ENCODE data around the gene CD9. TPM values are rescaled to one million over a fixed set of nuclear protein-coding genes. Genes with fewer than 3 reads are reported as not detected.
A peak's percentile ranks its signal among the peaks of the same experiment; 100 is the strongest.

CD9 gene
- polyA plus RNA-seq, 2 donors = 467 to 898 TPM

DNA sequence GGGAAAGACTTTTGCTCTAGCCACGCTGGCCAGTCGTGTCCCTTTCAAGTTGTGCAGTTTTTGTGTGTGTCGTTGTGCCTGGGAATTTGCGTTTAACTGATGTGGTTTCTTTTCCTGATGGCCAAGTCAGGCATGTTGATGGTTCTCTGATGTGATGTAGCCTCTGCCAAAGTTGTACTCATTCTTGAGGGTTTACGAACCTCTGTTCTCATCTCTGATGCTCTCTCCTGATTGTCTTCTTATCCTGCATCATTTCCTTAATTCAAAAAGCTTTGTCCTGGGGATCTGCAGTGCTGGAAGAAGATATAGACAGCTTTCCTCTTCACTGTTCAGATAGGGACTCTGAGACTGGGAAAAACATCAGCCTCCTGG lies 25.4 kb downstream of the CD9 start:
- Histone ChIP-seq H3K36me3 (ENCODE audit: control insufficient read depth in 2 of 2, insufficient read depth in 2 of 2, low read length in 1 of 2) (peaks cover 0 to 10% of the 10 kb centered on the region in 2 donors), H3K27ac (ENCODE audit: low read depth in 2 of 2, low read length in 1 of 2) (peak overlapping the region; percentile 99)
- WGBS, 2 donors = 31 to 51% methylated on average over 5 of the region's 5 CpGs

DNA sequence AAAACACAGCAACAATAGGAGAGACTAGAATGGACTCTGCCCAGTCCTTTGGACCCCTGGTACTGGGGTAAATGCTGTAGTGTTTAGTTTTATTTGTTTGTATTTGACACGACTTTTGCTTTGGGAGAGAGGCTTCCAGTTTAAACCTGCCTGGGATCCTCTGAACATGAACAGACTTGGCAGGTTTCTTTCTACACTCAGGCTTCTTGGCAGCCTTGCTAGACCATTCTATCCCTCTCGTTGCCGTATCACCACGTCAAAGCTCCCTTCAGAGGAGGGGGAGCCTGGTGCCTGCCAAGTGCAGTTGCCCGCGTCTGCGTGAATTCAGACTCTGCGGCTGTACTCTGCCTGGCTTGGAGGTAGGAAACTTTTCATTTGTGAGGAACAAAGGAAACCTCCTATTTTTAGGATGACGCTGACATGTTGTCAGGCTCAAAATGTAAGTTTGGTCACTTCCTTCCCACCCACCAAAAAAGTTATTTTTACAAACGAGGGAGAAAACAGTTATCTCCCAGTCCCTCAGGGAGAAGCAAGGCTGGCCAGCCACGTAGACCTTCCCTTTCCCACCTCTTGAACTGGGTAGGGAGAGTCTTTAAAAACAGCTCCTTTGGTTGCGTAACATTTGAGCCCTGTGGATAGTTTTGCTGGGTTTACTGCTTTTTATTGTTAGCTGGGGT lies 25.9 kb downstream of the CD9 start:
- Histone ChIP-seq H3K27ac (ENCODE audit: low read depth in 2 of 2, low read length in 1 of 2) (peak overlapping the region; percentile 99), H3K36me3 (ENCODE audit: control insufficient read depth in 2 of 2, insufficient read depth in 2 of 2, low read length in 1 of 2) (peaks cover 0 to 13% of the 10 kb centered on the region in 2 donors), H3K27me3 (ENCODE audit: control insufficient read depth in 1 of 2, insufficient read depth in 2 of 2, low read length in 2 of 2) (no peaks in the 10 kb centered on the region), H3K9me3 (ENCODE audit: control insufficient read depth in 2 of 2, insufficient read depth in 1 of 2, low read depth in 1 of 2, low read length in 1 of 2) (no peaks in the 10 kb centered on the region), H3K4me1 (ENCODE audit: control insufficient read depth in 2 of 2, insufficient read depth in 2 of 2, low read length in 1 of 2) (peaks cover 25 to 51% of the 10 kb centered on the region in 2 donors), H3K4me3 (ENCODE audit: low read depth in 1 of 2, low read length in 2 of 2) (no peak overlapping the region)
- WGBS, 2 donors = 13 to 23% methylated on average over 12 of the region's 12 CpGs

More for the DNA sequence above, 25.4 kb downstream of the CD9 start:
- Histone ChIP-seq H3K4me1 (ENCODE audit: control insufficient read depth in 2 of 2, insufficient read depth in 2 of 2, low read length in 1 of 2) (peaks cover 25 to 48% of the 10 kb centered on the region in 2 donors), H3K9me3 (ENCODE audit: control insufficient read depth in 2 of 2, insufficient read depth in 1 of 2, low read depth in 1 of 2, low read length in 1 of 2) (no peaks in the 10 kb centered on the region), H3K27me3 (ENCODE audit: control insufficient read depth in 1 of 2, insufficient read depth in 2 of 2, low read length in 2 of 2) (no peaks in the 10 kb centered on the region), H3K4me3 (ENCODE audit: low read depth in 1 of 2, low read length in 2 of 2) (no peak overlapping the region)

DNA sequence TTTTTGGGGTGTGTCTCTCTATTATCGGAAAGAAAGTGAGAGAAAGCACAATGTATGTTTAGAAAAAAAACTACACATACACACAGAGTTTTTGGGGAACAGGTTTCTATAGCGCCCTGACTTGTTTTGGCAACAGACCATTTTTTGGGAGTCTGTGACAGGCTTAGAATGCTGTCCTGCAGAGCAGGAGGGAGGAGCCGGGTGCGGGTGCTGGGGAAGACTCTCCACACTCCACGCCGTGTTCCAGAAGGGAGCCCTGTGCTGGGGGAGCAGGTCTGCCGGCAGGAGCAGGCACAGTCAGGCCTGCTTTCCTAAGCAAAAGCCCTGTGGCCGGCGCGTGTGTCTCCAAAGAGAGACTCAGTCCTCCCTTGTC lies 26.5 kb downstream of the CD9 start:
- H3K4me3 ChIP-seq (ENCODE audit: low read depth in 1 of 2, low read length in 2 of 2) = no peak overlapping the region
- no peaks in the 10 kb centered on the region for H3K9me3 ChIP-seq (ENCODE audit: control insufficient read depth in 2 of 2, insufficient read depth in 1 of 2, low read depth in 1 of 2, low read length in 1 of 2)
- 25 to 43% methylated on average over 10 of the region's 10 CpGs for WGBS, 2 donors
- H3K4me1 ChIP-seq (ENCODE audit: control insufficient read depth in 2 of 2, insufficient read depth in 2 of 2, low read length in 1 of 2) = peaks cover 29 to 53% of the 10 kb centered on the region in 2 donors
- H3K27ac ChIP-seq (ENCODE audit: low read depth in 2 of 2, low read length in 1 of 2) = peak overlapping the region; percentile 99
- no peaks in the 10 kb centered on the region for H3K27me3 ChIP-seq (ENCODE audit: control insufficient read depth in 1 of 2, insufficient read depth in 2 of 2, low read length in 2 of 2)
- H3K36me3 ChIP-seq (ENCODE audit: control insufficient read depth in 2 of 2, insufficient read depth in 2 of 2, low read length in 1 of 2) = peaks cover 0 to 13% of the 10 kb centered on the region in 2 donors

DNA sequence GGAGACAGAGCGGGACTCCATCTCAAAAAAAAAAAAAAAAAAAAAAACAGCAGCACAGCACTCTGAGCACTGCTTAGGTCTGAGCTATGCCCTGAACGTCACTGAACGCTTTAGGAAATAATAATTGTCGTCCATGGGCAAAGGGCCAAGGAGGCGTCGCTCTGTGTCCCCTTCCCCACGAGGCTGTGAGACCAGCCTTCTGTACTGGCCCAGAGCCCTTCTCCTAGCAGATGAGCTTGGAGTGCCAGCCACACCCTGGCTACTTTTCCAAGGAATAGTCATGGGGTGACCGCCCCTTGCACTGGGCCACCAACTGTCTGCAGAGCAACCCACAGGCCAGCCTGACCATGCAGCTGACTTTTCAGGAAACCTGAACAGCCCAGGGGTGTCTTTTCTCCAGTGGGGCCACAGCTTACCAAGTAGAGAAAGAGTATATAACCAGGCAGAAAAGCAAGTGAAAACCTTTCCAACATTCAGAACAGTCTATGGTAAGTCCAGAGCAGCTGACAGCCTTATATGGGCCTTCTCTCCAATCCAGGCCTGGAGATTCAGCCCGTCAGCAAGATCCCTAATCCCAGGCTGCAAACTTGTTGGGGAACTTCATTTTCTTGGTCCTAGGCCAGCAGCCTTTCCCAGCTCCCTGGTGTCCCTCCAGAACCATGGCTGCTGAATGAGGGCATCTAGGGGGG lies 28.5 kb downstream of the CD9 start:
- WGBS, 2 donors = 28 to 47% methylated on average over 9 of the region's 9 CpGs
- H3K4me1 ChIP-seq (ENCODE audit: control insufficient read depth in 2 of 2, insufficient read depth in 2 of 2, low read length in 1 of 2) = peaks cover 30 to 65% of the 10 kb centered on the region in 2 donors
- no peak overlapping the region for H3K4me3 ChIP-seq (ENCODE audit: low read depth in 1 of 2, low read length in 2 of 2)
- no peaks in the 10 kb centered on the region for H3K27me3 ChIP-seq (ENCODE audit: control insufficient read depth in 1 of 2, insufficient read depth in 2 of 2, low read length in 2 of 2)
- peaks cover 3 to 27% of the 10 kb centered on the region in 2 donors for H3K36me3 ChIP-seq (ENCODE audit: control insufficient read depth in 2 of 2, insufficient read depth in 2 of 2, low read length in 1 of 2)
- H3K9me3 ChIP-seq (ENCODE audit: control insufficient read depth in 2 of 2, insufficient read depth in 1 of 2, low read depth in 1 of 2, low read length in 1 of 2) = no peaks in the 10 kb centered on the region
- peak overlapping the region; percentile 99 for H3K27ac ChIP-seq (ENCODE audit: low read depth in 2 of 2, low read length in 1 of 2)

DNA sequence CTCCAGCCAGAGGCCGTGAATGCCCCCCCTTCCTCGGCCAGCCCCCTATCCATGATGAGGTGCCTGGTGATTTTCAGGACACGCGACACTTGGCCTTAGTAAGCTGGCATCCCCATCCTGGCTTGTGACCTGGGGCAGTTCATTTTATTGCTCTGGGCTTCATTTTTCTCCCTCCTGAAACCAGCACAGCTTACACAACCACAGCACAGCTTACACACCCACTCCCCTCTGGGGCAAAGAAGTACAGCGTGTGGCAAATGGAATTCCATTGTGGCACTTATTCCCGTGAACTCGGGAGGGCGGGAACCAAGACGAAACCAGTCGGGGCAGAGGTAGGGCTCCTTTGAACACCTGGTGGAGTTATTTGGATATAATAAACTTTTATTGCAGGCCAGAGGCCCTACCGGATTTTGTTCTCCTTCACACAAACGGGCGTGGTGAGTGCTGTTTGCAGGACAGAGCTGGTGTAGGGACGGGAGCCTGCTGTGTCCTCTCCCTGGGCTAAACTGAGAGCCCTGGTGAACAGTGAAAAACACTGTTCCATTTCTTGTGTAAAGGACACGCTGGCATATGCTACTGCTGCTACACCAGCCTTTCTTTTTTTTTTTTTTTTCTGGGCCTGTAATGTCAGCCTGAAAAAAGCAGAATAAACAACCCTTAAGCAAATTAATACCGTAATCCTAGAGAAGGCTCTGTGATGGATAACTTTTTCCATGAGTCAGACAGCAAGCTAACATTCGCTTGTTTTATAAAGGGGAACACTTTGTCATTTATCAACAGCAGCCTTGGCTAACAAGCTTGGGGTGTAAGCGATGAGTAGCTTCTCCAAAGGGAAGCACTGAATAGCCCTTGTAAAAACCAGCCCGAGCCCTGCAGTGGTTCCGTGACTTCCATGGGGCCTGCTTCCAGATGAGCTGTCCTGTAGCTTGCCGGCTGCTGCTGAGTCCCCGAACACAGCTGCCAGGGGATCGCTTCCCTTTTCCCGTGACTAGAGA lies 29.3 kb downstream of the CD9 start:
- H3K4me3 ChIP-seq (ENCODE audit: low read depth in 1 of 2, low read length in 2 of 2) = no peak overlapping the region
- peaks cover 3 to 29% of the 10 kb centered on the region in 2 donors for H3K36me3 ChIP-seq (ENCODE audit: control insufficient read depth in 2 of 2, insufficient read depth in 2 of 2, low read length in 1 of 2)
- 20 to 30% methylated on average over 24 of the region's 24 CpGs for WGBS, 2 donors
- peak overlapping the region; percentile 99 for H3K27ac ChIP-seq (ENCODE audit: low read depth in 2 of 2, low read length in 1 of 2)
- H3K4me1 ChIP-seq (ENCODE audit: control insufficient read depth in 2 of 2, insufficient read depth in 2 of 2, low read length in 1 of 2) = peaks cover 24 to 57% of the 10 kb centered on the region in 2 donors
- no peaks in the 10 kb centered on the region for H3K9me3 ChIP-seq (ENCODE audit: control insufficient read depth in 2 of 2, insufficient read depth in 1 of 2, low read depth in 1 of 2, low read length in 1 of 2)
- H3K27me3 ChIP-seq (ENCODE audit: control insufficient read depth in 1 of 2, insufficient read depth in 2 of 2, low read length in 2 of 2) = no peaks in the 10 kb centered on the region

DNA sequence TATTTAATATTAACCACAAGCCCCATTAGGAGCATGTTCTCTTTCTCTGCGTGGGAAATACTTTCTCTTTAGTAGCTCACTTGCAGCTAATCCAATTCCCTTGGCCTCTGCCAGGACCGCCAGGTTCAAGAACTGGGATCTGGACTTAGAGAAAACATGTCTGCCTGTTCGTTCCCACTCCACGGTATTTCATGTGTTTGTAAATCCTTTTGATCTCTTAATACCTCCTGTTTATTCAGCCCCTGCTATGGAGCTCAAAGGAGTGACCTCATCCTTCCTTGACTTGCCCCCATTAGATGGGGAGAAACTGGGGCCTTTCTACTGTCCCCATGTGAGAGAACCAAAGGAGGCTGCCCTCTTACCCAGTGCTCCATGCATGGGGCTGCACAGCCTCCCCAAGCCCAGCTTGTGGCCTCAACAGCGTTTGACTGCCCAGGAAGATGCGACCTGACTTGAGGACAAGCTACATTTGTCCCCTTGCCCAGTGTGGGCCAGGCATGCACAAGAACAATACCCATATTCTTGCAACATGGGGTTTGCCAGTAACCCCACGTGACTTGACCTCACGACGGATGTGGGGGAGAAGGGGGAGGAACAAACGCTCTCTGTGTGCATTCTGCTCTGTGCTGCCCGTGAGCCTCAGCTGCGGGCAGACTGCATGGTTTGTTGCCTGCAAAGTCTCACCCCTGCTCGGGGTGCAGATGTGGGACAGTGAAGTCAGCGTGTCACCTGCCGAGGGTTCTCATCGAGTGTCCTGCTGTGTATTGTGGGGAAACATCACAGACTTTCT lies 30.3 kb downstream of the CD9 start:
- peaks cover 3 to 29% of the 10 kb centered on the region in 2 donors for H3K36me3 ChIP-seq (ENCODE audit: control insufficient read depth in 2 of 2, insufficient read depth in 2 of 2, low read length in 1 of 2)
- H3K4me3 ChIP-seq (ENCODE audit: low read depth in 1 of 2, low read length in 2 of 2) = no peak overlapping the region
- 23 to 37% methylated on average over 16 of the region's 16 CpGs for WGBS, 2 donors

DNA sequence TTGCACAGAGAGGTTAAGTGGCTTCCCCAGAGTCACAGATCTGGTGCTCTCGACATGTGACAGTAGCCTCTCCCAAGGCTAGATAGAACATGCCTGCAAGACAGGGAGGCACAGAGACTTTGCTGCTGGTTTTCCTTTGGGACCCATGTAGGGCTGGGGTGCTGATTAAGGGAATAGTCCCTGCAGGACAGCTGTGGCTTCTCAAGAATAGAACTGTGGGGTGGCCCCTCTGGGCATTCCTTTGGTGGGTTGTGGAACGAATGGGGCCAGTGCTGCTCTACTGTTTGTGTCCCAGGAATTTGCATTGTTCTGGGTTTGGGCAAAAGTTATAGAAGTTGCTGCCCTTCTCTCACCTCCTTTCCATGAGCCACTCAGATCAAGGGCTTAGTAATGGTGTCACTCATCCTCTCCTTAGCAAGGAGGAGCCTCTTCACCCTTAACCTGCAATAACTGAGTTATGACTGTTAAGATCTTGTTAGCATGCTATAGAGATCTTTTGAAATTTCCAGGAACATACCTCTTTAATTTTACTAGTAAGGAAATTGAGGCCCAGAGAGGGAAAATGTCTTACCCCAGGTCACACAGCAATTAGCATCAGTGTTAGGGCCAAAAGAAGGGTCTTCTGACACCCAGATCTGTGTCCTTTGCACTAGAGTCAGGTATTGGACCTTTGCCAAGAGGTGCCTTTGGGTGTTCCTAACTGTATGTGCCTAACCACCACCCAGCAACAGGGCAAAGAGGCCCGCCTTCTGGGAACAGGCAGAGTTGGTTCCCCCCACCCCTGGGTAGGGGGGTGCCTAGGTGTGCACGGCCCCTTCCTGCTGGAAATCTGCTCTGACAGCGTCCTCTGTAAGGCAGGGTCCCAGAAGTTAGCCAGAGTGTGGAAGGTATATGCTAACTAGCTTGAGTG lies 31.4 kb downstream of the CD9 start:
- peak overlapping the region; percentile 99 for H3K27ac ChIP-seq (ENCODE audit: low read depth in 2 of 2, low read length in 1 of 2)
- H3K4me3 ChIP-seq (ENCODE audit: low read depth in 1 of 2, low read length in 2 of 2) = no peak overlapping the region
- 43 to 44% methylated on average over 5 of the region's 5 CpGs for WGBS, 2 donors
- no peaks in the 10 kb centered on the region for H3K9me3 ChIP-seq (ENCODE audit: control insufficient read depth in 2 of 2, insufficient read depth in 1 of 2, low read depth in 1 of 2, low read length in 1 of 2)
- H3K27me3 ChIP-seq (ENCODE audit: control insufficient read depth in 1 of 2, insufficient read depth in 2 of 2, low read length in 2 of 2) = no peaks in the 10 kb centered on the region
- H3K36me3 ChIP-seq (ENCODE audit: control insufficient read depth in 2 of 2, insufficient read depth in 2 of 2, low read length in 1 of 2) = peaks cover 6 to 39% of the 10 kb centered on the region in 2 donors
- H3K4me1 ChIP-seq (ENCODE audit: control insufficient read depth in 2 of 2, insufficient read depth in 2 of 2, low read length in 1 of 2) = peaks cover 19 to 53% of the 10 kb centered on the region in 2 donors

More for the DNA sequence above, 30.3 kb downstream of the CD9 start:
- peak overlapping the region; percentile 99 for H3K27ac ChIP-seq (ENCODE audit: low read depth in 2 of 2, low read length in 1 of 2)
- H3K4me1 ChIP-seq (ENCODE audit: control insufficient read depth in 2 of 2, insufficient read depth in 2 of 2, low read length in 1 of 2) = peaks cover 19 to 54% of the 10 kb centered on the region in 2 donors
- no peaks in the 10 kb centered on the region for H3K9me3 ChIP-seq (ENCODE audit: control insufficient read depth in 2 of 2, insufficient read depth in 1 of 2, low read depth in 1 of 2, low read length in 1 of 2)
- H3K27me3 ChIP-seq (ENCODE audit: control insufficient read depth in 1 of 2, insufficient read depth in 2 of 2, low read length in 2 of 2) = no peaks in the 10 kb centered on the region

DNA sequence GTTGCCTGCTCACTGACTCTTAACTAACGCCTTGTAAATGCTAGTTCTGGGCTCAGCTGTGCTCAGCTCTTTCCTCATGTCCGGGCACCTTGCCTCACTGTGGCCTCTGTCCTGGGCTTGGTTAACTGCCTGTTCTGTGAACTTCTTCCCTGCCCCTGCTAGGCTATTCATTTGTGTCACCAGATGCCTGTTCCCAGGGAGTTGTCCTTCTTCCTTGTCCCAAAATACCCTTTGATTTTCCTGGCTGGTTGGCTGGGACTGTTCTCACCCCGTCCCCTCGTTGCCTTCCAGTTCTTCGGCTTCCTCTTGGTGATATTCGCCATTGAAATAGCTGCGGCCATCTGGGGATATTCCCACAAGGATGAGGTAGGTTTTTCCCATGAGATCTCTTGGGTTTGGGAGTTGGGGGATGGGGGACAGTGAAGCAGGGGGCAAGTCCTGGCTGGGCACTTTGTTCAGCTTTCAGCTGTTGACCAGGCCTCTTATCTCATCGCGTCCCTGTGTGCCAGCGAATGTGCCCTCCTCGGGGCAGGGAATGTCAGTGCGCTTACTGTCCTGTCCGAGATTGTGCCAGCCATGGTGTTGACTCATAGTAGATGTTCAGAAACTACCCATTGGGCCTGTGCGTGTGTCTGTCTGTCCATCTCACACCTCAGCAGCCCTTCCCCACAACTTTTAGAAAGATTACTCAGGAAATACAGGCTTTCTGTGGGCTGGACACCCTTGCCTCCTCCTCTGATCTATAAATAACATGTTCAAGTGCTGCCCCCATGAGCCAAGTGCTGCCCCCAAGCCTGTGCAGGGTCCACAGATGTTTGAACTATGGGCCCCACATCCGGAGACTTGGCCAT lies 33.1 kb downstream of the CD9 start:
- Histone ChIP-seq H3K4me3 (ENCODE audit: low read depth in 1 of 2, low read length in 2 of 2) (no peak overlapping the region), H3K36me3 (ENCODE audit: control insufficient read depth in 2 of 2, insufficient read depth in 2 of 2, low read length in 1 of 2) (peaks cover 6 to 44% of the 10 kb centered on the region in 2 donors), H3K9me3 (ENCODE audit: control insufficient read depth in 2 of 2, insufficient read depth in 1 of 2, low read depth in 1 of 2, low read length in 1 of 2) (no peaks in the 10 kb centered on the region), H3K4me1 (ENCODE audit: control insufficient read depth in 2 of 2, insufficient read depth in 2 of 2, low read length in 1 of 2) (peaks cover 12 to 45% of the 10 kb centered on the region in 2 donors), H3K27me3 (ENCODE audit: control insufficient read depth in 1 of 2, insufficient read depth in 2 of 2, low read length in 2 of 2) (no peaks in the 10 kb centered on the region), H3K27ac (ENCODE audit: low read depth in 2 of 2, low read length in 1 of 2) (peak overlapping the region; percentile 75 to 99)
- 61 to 64% methylated on average over 15 of the region's 15 CpGs for WGBS, 2 donors

Measured in esophagus (tissue), 2 donors.